Measurements from ENCODE around the gene CISTR.
"Not testable (repeated sequence)": the region's sequence is repeated elsewhere in the genome, so short reads cannot be mapped to it uniquely, and the experiment has no call there.

Gene CISTR

DNA sequence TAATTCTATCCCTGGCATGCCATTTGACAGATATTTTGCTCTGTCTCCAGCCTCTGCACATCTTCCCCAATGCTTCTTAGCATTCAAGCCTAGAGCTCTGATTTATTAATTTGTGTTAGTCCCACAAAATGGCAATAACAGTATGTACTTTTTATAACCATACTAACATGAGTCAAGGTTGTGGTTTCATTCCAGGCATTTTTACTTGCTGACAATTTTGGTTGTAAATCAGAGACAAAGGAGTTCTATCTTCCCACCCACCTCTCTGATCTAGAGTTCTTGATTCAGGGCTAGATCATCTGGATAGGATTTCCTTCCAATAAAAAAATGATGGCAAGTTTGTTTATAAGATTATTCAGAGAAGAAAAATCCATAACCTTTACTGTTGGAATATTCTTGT lies 18.5 kb upstream of the CISTR start:
- Histone ChIP-seq H3K27me3 (ENCODE audit: insufficient read depth, low read depth, severe bottlenecking) (no peaks in the 10 kb centered on the region), H3K36me3 (no peaks in the 10 kb centered on the region), H3K4me3 (ENCODE audit: low read depth, low read length) (no peak overlapping the region), H3K27ac (no peak overlapping the region), H3K9me3 (ENCODE audit: severe bottlenecking) (peaks cover 2% of the 10 kb centered on the region)
- TF ChIP-seq, protein P1, sequence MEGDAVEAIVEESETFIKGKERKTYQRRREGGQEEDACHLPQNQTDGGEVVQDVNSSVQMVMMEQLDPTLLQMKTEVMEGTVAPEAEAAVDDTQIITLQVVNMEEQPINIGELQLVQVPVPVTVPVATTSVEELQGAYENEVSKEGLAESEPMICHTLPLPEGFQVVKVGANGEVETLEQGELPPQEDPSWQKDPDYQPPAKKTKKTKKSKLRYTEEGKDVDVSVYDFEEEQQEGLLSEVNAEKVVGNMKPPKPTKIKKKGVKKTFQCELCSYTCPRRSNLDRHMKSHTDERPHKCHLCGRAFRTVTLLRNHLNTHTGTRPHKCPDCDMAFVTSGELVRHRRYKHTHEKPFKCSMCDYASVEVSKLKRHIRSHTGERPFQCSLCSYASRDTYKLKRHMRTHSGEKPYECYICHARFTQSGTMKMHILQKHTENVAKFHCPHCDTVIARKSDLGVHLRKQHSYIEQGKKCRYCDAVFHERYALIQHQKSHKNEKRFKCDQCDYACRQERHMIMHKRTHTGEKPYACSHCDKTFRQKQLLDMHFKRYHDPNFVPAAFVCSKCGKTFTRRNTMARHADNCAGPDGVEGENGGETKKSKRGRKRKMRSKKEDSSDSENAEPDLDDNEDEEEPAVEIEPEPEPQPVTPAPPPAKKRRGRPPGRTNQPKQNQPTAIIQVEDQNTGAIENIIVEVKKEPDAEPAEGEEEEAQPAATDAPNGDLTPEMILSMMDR (IDR thresholded peaks at IDR 0.05; ENCODE audit: low read depth, low read length): no peak
- no peak for DNase-seq

DNA sequence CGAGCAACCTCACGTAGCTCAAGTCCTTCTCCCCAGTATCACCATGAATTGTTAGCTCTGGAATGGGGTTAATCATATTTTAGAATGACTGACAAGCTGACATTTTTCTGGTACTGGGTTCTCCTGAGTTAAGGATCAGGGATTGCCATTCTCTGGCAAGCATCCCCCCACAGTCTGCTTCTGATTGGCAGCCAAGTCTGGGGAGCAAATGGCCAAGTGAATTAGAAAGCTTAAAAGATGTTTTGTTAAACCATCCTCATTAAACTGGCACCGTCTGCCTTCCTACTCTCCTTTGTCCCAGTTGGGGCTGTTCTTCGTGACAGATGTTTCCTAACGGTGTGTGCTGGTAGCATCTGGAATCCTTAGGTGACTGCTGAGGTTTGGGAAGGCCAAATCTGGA lies 17.2 kb upstream of the CISTR start:
- peaks cover 2% of the 10 kb centered on the region for H3K9me3 ChIP-seq (ENCODE audit: severe bottlenecking)
- TF ChIP-seq, protein P1 (IDR thresholded peaks at IDR 0.05; ENCODE audit: low read depth, low read length): no peak
- H3K36me3 ChIP-seq: no peaks in the 10 kb centered on the region
- no peak for DNase-seq
- no peaks in the 10 kb centered on the region for H3K27me3 ChIP-seq (ENCODE audit: insufficient read depth, low read depth, severe bottlenecking)
- no peak overlapping the region for H3K27ac ChIP-seq
- no peak overlapping the region for H3K4me3 ChIP-seq (ENCODE audit: low read depth, low read length)

GRCh38 chr12:53766881-53767280 lies 15.1 kb upstream of the CISTR start:
- DNase-seq: no peak
- H3K27ac ChIP-seq: no peak overlapping the region
- H3K4me3 ChIP-seq (ENCODE audit: low read depth, low read length): no peak overlapping the region
- no peaks in the 10 kb centered on the region for H3K27me3 ChIP-seq (ENCODE audit: insufficient read depth, low read depth, severe bottlenecking)
- peaks cover 2% of the 10 kb centered on the region for H3K9me3 ChIP-seq (ENCODE audit: severe bottlenecking)
- H3K36me3 ChIP-seq: no peaks in the 10 kb centered on the region
- TF ChIP-seq, protein P1 (IDR thresholded peaks at IDR 0.05; ENCODE audit: low read depth, low read length): no peak

- Histone ChIP-seq H3K27ac (no peak overlapping the region), H3K27me3 (ENCODE audit: insufficient read depth, low read depth, severe bottlenecking) (no peaks in the 10 kb centered on the region), H3K36me3 (no peaks in the 10 kb centered on the region), H3K4me3 (ENCODE audit: low read depth, low read length) (no peak overlapping the region), H3K9me3 (ENCODE audit: severe bottlenecking) (peaks cover 2% of the 10 kb centered on the region)
- TF ChIP-seq, protein P1 (IDR thresholded peaks at IDR 0.05; ENCODE audit: low read depth, low read length): no peak
- no peak for DNase-seq
Observed at GRCh38 chr12:53765891-53766290, 14.1 kb upstream of the CISTR start.

DNA sequence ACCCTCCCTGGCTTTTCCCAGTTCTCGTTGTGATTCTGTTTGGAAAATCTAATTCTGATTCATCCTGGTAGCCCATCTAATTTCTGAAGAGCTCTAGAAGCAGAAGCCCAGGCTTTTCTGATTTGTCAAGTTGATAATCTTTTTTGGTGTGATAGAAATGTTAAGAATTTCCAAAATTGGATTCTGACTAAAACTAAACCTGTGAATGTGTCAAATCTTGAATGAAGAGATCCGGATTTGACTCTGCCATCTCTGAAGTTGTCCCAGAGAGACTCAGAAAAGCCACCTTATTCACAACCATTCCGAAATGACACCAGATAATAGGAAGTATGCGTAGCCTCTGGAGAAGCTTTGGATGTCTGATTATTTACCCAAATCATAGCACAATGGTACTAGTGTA lies 12.8 kb upstream of the CISTR start:
- Histone ChIP-seq H3K4me3 (ENCODE audit: low read depth, low read length) (no peak overlapping the region), H3K9me3 (ENCODE audit: severe bottlenecking) (peaks cover 2% of the 10 kb centered on the region), H3K27ac (no peak overlapping the region), H3K36me3 (no peaks in the 10 kb centered on the region), H3K27me3 (ENCODE audit: insufficient read depth, low read depth, severe bottlenecking) (no peaks in the 10 kb centered on the region)
- no peak for DNase-seq
- TF ChIP-seq, protein P1 (IDR thresholded peaks at IDR 0.05; ENCODE audit: low read depth, low read length): no peak

DNA sequence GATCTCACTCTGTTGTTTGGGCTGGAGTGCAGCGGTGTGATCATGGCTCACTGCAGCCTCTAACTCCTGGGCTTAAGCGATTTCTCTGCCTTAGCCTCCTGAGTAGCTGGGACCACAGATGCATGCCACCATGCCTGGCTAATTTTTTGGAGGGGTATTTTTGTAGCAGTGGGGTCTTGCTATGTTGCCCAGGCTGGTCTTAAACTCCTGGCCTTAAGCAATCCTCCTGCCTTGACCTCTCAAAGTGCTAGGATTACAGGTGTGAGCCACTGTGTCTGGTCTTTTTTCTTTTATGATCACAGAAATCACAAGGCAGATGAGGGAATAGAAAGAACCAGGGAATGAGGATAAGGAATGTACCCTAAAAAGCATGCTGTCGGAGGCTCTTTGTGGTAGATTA lies 11.0 kb upstream of the CISTR start:
- H3K36me3 ChIP-seq; H3K4me3 ChIP-seq (ENCODE audit: low read depth, low read length); H3K9me3 ChIP-seq (ENCODE audit: severe bottlenecking); H3K27ac ChIP-seq; DNase-seq; H3K27me3 ChIP-seq (ENCODE audit: insufficient read depth, low read depth, severe bottlenecking): not testable (repeated sequence)
